HG03280 (cell line): ENCODE results near the gene PTCH2.
"Not testable (repeated sequence)": the region's sequence is repeated elsewhere in the genome, so short reads cannot be mapped to it uniquely, and the experiment has no call there.

ENCODE experiments used
- ATAC-seq: cut with Tn5 transposase; IDR thresholded peaks from one replicate; pipeline ENCODE4 v1.9.1; 2021; ENCODE audit warnings: mild to moderate bottlenecking, moderate library complexity; ENCODE audit not compliant: unreplicated experiment

PTCH2 gene

DNA sequence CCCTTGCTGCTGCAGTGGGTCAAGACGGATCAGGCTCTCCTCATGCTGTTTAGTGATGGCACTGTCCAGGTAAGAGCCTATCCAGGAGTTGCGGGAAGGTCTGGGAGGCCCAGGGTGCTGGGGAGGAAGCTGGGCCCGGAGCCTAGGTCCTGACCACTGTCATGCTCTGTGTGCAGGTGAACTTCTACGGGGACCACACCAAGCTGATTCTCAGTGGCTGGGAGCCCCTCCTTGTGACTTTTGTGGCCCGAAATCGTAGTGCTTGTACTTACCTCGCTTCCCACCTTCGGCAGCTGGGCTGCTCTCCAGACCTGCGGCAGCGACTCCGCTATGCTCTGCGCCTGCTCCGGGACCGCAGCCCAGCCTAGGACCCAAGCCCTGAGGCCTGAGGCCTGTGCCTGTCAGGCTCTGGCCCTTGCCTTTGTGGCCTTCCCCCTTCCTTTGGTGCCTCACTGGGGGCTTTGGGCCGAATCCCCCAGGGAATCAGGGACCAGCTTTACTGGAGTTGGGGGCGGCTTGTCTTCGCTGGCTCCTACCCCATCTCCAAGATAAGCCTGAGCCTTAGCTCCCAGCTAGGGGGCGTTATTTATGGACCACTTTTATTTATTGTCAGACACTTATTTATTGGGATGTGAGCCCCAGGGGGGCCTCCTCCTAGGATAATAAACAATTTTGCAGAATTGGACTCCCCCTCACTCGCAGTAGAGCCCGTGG lies 37.6 kb downstream of the PTCH2 start:
- no peak for ATAC-seq

DNA sequence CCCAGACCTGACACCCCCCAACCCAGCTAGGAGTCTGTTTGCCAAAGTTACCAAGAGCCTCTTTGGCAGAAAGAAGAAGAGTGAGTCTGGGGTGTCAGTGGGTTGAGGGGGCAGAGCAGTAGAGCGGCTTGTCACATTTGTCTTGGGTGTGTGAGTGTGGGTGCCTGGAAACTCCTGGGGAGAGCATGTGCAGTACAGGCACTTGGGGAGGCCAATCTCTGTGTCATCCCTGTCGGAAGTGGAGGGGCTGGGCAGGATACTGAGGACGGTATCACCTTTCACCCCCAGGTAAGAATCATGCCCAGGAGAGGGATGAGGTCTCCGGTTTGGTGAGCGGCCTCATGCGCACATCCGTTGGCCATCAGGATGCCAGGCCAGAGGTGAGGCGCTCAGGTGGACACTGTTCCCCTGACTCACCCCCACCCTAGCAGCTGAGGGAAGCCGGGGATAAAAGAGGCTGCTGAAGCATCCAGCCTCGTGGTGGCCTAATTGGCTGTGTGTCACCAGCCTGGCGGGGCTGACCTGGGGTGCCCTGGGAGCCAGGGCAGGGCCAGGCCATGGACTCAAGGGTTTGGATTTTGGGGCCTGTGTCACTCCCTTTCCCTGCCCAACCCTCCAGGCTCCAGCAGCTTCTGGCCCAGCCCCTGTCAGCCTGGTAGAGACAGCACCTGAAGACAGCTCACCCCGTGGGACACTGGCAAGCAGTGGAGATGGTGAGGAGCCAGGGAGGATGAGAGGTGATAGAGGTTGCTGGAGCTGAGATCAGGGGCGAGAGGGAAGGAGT lies 39.5 kb downstream of the PTCH2 start:
- ATAC-seq, result no peak

DNA sequence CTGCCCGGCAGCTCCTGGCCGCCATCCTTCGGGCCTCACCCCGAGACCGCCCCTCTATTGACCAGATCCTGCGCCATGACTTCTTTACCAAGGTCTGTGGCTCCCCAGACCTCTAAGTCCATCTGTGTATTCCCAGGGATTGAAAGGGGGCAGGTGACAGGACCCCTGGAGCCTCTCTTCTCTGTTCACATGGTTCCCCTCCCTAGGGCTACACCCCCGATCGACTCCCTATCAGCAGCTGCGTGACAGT lies 40.1 kb downstream of the PTCH2 start:
- ATAC-seq, result no peak

DNA sequence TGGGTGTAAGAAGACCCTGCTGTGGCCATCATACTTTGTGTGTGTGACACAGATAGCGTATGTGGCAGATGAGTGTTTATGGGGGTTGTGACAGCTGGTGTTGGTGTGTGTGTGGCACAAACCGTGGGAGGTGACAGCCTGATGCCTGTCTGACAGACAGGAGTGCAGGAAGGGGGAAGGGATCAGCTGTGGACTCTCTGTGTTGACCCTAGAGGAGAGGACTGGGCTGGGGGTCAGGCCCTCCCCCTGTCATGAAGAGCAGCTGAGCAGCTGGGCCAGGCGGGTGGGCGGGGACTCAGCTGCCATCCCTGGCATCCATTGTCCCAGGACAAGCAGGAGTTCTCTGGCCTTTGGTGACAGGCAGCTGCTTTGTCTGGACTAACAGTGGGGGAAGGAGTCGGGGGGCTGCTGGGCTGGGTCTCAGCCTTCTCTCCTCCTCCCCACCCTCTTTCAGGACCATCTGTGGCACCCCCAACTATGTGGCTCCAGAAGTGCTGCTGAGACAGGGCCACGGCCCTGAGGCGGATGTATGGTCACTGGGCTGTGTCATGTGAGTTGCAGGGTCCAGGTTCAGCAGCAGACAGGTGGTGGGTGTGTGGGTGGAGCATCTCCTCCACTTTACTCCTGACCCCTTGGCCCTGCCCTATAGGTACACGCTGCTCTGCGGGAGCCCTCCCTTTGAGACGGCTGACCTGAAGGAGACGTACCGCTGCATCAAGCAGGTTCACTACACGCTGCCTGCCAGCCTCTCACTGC lies 40.6 kb downstream of the PTCH2 start:
- ATAC-seq, result no peak

DNA sequence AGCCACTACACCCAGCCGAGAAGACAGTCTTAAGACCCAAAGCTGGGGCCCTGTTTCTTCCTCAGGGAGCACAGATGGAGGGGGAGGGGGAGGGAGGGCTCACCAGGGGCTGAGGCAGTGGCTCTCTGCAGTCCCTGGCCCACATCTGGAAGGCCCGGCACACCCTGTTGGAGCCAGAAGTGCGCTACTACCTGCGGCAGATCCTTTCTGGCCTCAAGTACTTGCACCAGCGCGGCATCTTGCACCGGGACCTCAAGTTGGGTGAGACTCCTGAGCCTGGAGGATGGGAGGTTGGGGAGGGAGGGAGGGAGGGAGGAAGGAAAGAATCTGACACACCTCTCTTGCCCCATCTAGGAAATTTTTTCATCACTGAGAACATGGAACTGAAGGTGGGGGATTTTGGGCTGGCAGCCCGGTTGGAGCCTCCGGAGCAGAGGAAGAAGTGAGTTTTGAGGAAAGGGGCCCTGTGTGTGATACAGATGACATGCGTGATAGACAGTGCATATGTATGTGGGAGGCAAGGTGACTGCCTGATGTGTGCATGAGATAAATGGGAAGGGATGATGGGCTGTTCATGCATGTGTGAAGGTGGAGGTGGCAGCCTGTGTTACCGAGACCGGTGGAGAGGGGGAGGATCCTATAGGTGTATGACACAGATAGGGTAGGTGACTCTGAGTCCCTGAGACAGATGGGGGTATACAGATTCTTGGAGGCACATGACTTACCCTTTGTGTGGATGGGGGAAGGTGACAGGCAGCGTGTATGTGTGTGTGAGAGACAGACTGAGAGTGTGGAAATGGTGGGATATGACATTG lies 41.4 kb downstream of the PTCH2 start:
- ATAC-seq, result no peak

DNA sequence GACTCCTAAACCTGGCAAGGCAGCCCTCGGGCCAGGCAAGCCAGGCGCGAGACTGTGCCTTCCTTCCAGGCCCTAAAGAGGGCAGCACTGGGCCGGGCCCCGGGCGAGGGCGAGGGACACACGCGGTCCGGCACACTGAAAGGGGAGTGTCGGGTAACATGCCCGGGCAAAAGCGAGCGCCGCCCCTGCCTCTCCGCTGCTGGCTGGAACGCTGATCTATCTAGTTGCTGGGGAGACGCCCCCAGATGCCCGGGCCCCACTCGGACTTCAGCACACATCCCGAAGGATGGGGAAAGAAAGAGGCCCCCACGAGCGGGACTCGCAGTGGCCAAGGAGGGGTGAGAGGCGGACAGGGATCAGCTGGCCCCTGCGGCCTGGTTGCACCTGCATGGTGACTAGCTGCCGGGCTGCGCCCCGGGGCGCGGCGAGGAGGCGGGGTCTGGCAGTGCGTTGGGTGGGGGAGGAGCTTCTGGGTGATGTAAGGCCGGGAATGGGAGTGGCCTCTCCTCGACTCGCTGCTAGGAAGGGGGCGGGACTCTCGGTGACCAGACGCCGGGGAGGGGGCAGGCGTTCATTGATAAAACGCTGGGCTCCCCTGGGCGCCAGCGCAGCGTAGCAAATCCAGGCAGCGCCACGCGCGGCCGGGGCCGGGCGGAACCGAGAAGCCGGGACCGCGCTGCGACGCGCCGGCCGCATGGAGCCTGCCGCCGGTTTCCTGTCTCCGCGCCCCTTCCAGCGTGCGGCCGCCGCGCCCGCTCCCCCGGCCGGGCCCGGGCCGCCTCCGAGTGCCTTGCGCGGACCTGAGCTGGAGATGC lies 43.1 kb downstream of the PTCH2 start, which contains the start of gene PLK3:
Gene PLK3 (plus strand): TSS at position 608 of the 815 bp plus-strand sequence. CDS start 87 bp downstream, at position 695.
- peak; percentile 82 for ATAC-seq

DNA sequence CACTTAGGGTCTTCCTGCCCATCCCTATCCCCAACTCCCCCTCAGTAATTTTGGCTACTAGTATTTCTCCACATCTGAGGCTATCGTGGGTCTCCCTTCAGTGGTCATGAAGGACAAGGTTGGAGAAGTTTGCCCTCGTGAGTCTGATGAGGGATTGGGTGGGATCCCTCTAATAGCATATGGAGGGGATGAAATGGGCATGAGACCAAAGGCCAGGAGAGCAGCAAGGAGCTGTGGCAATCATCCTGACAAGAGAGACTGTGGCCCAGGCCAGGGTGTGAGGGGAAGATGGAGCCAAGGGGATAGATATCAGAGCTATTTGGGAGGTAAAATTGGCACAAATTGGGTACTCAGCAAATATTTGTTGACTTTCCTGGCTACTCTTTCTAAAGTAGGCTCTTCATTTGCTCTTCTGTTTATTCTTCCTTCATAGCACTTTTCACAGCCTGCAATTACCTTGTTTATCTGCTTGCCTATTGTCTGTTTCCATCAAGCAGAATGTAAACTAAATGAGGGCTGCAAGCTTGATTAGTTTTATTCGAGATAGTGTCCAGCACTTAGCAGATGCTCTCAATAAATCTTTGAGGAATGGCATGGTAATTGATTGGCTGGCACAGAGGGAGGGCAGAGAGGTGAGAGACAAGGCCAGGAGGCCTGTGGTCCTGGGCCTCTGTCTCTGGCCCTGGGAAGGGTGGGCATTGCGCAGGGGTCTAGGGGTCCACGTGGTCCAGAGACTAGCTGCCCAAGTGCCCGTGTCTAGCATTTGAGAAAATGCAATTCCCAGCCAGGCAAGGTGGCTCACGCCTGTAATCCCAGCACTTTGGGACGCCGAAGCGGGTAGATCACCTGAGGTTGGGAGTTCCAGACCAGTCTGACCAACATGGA lies 44.3 kb downstream of the PTCH2 start:
- no peak for ATAC-seq

DNA sequence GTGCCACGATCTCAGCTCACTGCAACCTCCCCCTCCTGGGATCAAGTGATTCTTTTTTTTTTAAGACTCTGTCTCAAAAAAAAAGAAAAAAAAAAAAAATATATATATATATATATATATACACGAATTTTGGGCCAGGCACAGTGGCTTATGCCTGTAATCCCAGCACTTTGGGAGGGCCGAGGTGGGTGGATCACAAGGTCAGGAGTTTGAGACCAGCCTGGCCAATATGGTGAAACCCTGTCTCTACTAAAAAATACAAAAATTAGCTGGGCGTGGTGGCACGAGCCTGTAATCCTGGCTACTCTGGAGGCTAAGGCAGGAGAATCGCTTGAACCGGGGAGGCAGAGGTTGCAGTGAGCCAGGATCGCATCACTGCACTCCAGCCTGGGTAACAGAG lies 45.2 kb downstream of the PTCH2 start:
- not testable (repeated sequence) for ATAC-seq

DNA sequence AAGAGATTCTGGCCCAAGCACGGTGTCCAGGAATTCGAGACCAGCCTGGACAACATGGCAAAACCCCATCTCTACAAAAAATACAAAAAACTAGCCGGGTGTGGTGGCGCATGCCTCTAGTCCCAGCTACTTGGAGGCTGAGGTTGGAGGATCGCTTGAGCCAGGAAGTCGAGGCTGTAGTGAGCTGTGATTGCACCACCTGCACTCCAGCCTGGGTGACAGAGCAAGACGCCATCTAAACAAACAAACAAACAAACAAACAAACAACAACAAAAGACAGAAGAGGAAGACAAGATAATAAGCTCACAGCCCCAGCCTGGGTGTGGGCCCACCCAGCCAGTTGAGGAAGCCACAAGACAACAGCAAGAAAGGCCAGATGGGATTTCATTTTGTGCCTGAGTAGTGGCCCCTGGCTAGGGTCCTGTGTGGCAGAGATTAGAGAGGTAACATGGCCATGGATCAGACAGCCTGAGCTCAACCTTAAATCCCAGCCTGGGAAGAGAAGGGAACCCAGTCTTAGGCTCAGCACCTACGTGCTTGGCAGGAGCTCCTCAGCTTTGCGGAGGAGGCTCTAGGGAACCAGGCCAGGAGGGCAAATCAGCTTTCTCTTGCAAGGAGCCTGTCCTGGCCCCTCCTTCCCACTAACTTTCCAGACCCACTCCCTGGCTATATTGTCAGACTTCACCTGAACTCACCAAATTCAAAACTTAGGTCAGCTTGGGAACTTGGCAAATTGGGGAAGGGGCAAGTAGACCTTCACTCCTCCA lies 50.1 kb downstream of the PTCH2 start:
- no peak for ATAC-seq

DNA sequence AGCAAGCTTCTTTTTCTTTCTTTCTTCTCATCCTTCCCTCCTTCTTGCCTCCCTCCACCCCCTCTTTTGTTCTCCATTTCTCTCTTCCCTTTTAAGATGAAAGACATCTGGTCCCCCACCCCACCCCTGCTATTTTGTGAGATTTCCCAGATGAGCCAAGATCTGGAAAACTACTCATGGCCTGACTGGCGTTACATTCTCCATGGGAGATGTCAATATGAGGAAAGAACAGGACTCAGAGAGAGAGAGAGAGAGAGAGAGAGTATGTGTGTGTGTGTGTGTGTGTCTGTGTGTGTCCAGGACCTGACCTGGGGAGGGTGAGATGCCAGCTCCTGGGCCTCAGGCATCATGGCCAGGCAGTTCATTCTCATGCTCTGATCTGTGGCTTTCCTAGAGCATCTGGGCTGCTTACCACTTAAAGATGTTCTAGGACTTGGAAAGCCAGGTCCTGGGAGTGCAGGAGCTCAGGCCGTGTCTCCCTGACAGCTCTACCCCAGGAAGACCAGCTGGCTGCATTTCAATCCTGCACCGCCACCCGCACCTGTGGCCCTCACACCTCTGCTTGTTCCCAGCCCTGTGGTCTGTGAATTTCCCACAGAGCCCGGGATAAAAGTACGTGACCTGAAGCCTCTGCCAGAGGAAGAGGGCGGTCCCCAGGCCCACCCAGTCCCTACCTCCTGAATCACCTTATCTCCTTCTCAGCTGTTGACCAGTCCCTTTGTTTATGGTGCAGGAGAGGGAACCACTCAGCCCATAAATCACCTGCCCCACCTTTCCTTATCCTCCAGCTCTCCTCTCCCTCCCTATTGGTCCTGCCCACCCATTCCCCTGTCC lies 51.9 kb downstream of the PTCH2 start:
- ATAC-seq, result no peak

DNA sequence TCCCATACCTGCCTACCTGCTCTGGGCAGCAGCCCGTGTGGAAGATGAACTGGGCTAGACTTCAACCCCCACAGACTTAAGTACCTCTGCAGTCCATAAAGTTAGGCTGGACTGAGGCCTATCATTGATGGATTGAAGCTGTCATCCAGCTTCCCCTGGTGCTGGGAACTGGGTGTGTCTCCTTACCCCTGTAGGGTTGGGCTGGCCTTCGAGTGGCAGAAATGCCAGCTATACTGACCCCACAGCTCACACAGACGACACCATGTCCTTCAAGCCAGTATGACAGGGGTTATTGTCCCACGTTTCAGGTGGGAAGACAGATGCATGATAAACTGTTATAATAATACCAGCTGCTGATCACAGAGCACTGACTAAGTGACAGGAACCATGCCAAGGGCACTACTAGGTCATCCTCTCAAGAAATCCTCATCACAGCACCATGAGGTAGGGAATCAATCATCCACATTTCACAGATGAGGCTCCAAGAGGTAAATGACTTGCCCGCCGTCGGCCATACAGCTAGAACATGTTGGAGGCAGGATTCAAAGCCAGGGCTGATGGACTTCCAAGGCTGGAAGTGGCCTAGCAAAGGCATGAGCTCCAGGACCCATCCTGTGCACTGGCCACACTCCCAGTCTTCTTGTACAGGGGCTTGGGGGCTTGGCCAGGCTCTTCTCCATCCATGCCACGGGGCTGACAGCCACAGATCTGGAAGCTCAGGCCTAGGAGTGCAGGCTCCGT lies 54.8 kb downstream of the PTCH2 start, which contains the start of gene BEST4:
Gene BEST4 (minus strand): TSS at position 51 of the 741 bp plus-strand sequence. CDS start 465 bp downstream, outside the sequence.
- no peak for ATAC-seq

DNA sequence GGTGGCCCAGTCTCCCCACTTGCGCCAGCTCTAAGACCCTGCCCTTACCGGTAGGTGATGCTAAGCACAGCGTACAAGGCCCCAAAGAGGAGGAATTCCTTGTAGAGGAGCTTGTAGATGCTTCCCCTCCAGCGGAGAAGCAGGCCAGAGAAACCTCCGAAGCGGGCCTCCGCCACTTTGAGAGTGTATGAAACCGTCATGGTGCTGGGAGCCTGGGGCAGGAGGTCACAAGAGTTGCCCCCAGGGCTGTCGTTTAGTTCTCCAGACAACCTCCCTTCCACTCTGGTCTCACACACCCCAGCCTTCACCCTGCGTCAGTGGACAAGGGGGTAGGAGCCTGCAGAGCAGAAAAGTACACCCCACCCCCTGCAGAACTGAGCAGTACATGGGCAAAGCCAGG lies 55.5 kb downstream of the PTCH2 start:
- no peak for ATAC-seq

DNA sequence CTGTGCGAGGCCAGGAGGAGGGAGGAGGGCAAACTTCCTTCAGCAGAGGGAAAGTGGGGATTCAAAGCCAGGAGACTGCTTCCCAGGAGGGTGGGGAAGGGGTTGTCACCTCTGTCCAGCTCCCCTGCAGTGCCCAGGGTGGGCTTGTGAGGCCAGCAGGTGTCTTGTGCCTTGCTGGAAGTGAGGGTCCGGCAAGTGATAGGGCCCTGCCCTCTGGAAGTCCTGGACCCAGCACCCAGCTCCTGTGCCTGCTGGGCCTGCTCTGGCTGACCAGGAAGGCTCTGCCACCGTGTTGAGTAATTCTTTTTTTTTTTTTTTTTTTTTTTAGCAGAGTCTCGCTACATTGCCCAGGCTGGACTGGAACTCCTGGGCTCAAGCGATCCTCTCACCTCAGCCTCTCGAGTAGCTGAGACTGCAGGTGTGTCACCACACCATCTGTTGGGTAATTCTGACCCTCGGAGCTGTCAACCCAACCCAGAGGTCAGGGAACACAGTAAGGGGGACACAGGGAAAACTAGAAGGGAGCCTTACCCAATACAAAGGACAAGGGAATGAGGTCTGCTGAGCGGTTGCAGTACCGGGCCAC lies 56.1 kb downstream of the PTCH2 start:
- no peak for ATAC-seq

DNA sequence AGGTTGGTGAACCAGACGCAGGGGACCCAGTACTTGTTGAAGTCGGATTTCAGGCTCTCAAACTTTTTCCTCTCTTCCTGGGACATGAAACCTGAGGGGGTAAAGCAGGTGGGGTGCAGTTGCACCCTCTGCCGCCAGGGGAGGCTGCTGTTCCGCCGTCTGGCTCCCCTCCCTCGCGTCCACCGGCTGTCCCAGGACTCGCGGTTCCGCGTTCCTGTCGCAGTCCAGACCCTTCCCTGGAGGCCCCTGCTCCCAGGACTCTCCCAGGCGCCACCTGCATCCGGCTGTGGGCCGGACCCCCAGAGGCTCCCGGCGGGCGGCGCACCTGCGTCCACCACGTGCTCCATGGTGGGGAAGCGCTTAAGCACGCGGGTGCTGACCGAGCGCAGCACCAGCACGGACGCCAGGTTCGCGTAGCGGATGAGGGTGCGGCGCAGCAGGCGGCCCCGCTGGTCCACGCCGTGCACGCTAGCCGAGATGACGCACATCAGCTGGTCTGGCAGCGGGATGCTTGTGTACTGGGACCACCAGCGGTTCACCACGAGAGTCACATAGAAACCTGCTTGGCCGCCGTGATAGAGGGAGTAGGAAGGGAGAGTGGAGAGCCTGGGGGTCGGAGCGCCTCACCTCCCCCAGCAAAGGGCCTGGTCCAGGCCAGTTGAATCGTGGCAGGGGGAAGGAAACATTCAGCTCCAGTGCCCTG lies 56.8 kb downstream of the PTCH2 start:
- ATAC-seq, result peak; percentile 46

DNA sequence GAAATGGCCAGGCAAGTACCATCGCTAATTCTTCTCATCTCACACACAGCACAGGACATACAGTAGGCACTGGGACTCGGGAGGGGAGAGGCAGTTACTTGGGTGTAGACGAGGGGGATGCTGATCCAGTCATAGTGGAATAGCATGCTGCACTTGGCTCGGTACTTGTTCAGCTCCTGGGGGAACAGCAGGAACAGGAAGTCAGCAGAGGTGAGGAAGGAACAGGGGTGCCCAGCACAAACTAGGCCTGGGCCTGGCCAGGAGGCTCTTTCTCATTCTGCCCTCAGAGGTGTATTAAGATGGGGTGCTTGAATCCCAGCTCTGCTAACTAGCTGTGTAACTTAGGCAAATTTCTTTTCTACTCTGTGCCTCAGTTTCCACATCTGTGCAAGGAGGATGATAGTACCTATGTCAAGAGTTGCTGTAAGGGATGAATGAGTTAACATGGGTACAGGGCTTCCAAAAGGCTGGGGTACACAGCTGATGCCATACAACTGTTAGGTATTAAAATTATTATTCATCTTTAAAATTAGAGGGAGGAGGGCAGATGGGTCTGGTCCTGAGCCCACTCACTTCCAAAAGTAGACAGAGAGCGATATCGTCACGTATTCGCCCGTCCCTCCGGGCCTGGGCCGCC lies 57.4 kb downstream of the PTCH2 start:
- ATAC-seq, result no peak
